NCI-H2081 (cell line): ENCODE results near the gene BRK1.
"Not testable (repeated sequence)": the region's sequence is repeated elsewhere in the genome, so short reads cannot be mapped to it uniquely, and the experiment has no call there.

Experiments
- DNase-seq, 2 experiments: peaks; one replicate each; lab custom pipeline; 2025; lab: John Stamatoyannopoulos, UW

The BRK1 gene

DNA sequence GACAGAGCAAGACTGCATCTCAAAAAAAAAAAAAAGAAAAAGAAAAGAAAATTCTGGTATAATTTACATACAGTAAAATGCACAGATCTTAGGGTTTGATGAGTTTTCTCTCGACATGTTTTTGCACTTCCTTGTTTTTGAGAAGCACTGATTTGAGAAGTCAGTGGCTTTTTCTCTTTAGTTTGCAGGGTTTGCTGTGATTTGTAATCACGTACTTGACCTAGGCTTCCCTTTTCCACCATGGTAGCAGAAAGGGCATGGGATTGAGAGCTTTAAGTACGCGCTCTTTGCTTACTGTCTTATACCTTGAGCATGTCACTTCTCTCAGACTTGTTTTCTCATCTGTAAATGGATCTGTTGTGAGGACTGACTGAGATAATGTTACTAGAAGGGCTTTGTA lies 30.2 kb downstream of the BRK1 start:
- DNase-seq: no peak

DNA sequence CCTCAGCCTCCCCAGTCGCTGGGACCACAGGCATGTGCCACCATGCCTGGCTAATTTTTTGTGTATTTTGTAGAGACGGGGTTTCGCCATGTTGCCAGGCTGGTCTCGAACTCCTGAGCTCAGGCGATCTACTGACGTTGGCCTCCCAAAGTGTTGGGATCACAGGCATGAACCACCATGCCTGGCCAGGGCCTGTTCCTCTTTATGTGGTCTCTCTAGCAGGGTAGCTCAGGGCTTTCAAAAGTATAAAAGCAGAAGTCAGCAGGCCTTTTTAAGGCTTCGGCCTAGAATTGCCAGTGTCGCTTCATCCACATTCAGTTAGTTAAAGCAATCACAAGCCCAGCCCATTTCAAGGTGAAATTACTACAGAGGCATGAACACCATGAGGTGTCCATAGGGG lies 33.8 kb downstream of the BRK1 start:
- DNase-seq: no peak

DNA sequence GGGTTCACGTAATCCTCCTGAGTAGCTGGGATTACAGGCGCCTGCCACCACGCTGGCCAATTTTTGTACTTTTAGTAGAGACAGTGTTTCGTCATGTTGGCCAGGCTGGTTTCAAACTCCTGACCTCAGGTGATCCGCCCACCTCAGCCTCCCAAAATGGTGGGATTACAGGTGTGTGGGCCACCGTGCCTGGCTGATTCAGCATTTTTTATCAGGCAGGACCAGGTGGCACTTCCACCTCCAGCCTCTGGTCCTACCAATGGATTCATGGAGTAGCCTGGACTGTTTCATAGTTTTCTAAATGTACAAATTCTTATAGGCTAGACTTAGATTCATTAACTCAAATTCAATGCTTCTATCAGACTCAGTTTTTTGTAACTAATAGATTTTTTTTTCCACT lies 35.5 kb downstream of the BRK1 start:
- no peak for DNase-seq

DNA sequence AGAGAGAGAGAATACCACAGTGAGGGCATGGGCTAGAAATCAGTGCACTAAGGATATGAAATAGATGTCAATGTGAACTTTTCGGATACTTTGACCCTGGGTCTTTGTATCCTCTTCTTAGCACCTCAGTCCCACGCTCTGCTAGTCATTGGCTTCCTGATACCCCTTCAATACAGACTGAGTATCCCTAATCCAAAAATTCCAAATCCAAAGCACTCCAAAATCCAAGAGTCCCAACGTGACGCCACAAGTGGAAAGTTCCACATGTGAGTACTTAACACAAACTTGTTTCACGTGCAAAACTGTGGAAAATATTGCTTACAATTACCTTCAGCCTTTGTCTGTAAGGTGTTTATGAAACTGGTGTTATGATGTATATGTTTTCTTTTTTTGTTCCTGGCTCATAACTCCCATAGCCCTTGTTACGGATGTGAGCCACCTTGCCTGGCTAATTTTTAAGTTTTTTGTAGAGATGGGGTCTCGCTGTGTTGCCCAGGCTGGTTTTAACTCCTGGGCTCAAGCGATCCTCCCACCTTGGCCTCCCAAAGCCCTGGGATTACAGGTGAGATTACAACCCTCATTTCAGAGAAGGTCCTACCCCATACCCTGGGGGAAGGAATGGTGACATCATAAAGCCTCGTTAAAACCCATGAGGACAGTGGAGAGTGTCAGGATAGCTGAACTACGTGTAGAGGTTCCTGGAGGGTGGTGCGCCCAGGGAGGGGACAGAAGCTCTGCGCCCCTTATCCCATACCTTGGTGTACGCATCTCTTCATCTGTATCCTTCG lies 39.1 kb downstream of the BRK1 start:
- no peak for DNase-seq

DNA sequence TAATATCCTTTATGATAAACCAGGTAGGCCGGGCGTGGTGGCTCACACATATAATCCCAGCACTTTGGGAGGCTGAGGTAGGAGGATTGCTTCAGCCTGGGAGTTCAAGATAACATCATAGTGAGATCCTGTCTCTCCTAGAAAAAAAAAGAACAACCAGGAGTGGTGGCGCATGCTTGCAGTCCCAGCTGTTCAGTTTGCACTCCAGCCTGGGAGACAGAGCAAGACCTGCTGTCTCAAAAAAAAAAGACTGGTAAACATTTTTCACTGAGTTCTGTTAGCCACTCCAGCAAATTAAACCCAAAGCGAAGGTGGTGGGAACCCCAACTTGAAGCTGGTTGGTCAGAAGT lies 39.6 kb downstream of the BRK1 start:
- no peak for DNase-seq

DNA sequence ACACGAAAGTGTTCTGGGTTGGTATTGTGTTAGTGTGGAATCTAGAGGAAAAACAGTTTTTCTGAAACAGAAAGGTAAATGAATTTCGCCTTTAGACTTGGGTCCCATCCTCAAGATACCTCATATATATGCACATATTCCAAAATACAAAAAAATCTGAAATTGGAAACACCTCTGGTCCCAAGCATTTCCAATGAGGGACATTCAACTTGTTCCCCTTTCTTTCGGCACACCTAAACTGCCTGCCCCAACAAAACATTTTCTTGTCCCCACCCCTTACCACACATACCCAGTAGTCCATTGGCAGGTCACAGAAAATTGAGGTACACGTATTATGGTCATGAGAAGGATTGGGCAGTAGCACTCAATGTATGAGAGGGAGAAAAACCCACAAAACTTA lies 40.2 kb downstream of the BRK1 start:
- no peak for DNase-seq

DNA sequence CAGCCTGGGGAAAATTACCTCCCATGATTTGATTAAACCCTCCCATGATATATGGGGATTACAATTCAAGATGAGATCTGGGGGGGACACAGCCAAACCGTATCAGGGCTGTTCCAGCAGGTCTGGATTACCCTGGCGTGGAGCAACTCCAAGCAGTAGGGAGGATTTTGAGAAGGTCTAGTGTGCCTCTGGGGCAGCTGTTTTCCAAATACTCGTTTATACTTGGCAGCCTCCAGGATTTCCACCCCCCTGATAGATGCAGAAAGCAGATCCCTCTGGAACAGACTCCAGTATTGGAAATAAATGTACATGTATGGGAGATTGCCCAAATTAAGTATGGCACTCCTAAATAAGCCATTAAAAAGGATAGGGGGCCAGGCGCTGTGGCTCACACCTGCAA lies 41.6 kb downstream of the BRK1 start:
- no peak for DNase-seq

DNA sequence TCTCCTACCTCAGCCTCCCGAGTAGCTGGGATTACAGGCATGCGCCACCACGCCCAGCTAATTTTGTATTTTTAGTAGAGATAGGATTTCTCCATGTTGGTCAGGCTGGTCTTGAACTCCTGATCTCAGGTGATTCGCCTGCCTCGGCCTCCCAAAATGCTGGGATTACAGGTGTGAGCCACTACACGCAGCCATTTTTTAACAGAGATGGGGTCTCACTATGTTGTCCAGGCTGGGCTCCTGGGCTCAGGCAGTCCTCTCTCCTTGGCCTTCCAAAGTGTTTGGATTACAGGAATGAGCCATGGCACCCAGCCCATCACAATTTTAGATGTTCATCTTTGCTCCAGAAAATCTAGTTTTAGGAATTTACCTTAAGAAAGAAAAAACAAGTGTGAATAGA lies 43.1 kb downstream of the BRK1 start:
- DNase-seq: not testable (repeated sequence)

DNA sequence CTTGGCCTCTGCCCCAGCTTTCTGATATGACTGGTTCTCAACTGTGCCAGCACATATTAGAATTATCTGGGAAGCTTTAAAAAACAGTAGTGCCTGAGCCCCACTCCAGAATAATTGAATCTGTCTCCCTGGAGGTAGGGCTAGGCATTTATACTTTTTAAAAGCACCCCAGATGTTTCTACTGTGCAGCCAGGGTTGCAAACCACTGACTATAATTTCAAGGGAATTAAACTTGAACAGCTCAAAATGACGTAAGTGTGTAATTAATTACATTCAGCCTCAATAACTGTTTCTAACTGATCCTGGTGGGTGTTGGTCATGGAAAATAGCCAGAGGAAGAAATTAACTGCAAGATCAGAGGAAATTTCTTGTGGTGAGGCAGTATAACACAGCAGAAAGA lies 44.9 kb downstream of the BRK1 start:
- DNase-seq: no peak

DNA sequence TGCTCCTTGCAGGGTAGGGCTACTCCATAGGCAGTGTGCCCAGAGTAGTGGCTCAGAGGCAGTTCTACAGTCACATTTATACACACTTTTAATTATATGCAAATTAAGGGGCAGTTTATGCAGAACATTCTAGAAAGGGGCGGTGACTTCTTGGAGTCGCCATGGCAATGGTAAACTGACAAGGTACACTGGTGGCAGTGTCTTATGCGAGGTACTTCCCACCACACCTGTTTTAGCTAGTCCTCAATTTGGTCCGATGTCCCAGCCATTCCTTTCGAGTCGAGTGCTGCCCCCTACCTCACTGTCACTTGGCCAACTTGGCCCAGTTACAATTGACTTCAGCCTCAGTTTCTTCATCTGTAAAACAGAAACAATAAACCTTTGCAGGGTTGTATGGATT lies 45.5 kb downstream of the BRK1 start:
- DNase-seq: no peak

DNA sequence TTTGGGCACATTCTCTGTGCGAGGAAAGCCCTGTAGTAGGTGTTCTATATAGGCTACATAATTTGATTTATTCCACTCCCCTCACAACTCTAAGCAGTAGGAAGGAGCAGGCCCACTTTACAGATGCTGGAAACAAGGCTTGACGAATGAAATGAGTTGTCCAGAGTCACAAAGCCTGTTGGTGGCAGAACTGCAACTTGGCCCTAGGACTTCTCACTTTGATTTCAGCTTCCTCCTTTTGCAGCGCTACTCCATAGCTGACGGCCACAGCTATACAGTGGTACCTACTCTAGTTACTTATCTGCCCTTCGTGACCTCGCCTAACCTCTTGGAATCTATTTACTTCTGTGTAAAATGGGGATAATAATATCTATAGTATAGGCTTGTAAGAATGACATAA lies 46.7 kb downstream of the BRK1 start:
- DNase-seq: no peak

DNA sequence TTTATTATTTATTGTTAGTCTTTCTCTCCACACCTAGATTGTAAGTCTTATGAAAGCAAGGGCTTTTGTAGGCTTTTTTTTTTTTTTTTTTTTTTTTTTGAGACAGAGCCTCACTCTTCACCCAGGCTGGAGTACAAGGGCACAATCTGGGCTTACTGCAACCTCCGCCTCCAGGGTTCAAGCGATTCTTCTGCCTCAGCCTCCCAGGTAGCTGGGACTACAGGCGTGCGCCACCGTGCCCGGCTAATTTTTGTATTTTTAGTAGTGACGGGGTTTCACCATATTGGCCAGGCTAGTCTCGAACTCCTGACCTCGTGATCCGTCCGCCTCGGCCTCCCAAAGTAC lies 48.7 kb downstream of the BRK1 start:
- not testable (repeated sequence) for DNase-seq

DNA sequence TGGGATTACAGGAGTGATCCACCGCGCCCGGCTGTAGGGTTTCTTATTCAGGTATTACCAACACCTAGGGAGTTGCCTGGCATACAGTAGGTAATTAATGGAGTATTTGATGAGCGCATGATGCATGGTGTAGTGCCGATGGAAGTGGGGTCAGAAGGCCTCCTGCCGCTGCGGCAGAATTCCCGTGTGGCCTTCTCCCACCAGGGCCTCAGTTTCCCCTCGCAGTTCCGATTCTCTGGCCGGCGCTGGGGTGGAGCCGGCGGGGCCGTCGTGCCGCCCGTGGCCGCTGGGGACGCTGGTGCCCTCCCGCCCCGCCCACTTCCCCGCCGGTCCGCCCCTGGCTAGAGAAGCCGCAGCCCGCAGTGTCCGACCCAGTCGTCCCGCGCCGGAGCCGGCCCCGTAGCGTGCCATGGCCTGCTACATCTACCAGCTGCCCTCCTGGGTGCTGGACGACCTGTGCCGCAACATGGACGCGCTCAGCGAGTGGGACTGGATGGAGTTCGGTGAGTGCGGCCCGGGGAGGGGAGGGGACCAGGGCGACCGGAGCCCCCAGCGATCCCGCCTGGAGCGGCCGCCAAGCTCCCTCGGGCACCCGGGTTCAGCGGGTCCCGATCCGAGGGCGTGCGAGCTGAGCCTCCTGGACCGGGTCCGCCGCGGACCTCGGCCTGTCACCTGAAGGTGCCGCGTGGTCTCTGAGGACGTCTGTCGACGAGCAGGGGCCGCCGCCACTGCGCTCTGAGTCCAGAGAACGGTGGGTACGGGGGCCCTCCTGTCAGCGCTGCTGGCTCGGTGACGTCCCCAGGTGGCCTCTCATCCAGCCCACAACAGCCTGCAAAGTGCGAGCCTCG lies 49.3 kb downstream of the BRK1 start, which contains the start of gene IRAK2:
IRAK2 (plus strand) TSS at position 374 of the 848 bp plus-strand sequence; CDS start at position 410, 36 bp downstream.
- DNase-seq: no peak

DNA sequence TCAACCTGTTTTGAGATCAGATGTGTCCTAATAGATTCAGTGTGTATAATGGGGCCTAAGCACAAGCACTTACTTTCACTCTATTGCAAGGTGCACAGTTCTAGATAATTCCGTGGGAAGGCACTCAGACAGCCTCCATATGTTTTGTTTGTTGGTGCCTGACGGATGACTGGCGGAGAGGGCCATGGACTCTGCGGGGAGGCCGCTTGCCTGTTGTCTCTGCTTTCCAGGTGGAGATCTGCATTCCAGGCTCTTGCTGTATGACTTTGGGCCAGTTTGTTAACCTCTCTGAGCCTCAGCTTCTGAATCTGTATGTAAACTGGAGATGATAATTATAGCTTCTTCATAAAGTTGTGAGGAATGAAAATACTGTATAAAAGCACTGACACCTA lies 50.7 kb downstream of the BRK1 start:
- DNase-seq: no peak

DNA sequence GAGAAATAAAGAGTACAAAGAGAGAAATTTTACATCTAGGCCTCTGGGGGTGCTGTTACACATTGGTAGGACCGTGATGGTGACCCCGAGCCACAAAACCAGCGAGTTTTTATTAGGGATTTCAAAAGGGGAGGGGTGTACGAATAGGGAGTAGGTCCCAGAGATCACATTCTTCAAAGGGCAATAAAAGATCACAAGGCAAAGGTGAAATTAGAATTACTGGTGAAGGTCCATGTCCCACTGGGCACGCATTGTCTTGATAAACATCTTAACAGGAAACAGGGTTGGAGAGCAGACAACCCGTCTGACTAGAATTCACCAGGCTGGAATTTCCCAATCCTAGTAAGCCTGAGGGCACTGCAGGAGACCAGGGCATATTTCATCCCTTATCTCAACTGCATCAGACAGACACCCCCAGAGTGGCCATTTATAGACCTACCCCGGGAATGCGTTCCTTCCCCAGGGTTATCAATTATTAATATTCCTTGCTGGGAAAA lies 53.6 kb downstream of the BRK1 start:
- no peak for DNase-seq

DNA sequence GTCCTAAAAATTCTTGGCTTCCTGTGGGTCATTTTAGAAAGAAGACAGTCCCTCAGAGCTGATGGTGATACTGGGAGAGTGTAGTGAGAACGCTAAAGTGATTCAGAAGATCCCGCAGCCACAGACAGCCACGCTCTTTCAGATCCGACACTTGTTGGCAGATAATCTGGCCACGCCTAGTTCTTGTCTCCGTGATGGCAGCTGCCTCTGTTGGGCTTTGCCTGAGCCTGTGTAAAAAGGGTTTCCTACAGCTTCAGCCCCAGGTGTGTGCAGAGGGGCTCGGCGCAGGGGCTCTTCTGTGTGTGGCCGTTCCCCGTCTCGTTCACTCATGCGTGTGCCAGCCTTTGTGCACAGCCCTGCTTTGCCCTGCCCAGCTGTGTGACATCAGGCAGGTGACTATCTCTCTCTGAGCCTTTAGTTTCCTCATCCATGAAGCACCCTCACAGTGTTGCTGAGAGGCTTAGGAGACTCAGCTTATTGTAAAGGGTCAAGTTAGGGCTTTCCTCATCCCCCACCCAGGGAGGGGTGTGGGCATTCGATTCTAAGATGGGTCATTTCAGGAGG lies 55.5 kb downstream of the BRK1 start:
- no peak for DNase-seq

DNA sequence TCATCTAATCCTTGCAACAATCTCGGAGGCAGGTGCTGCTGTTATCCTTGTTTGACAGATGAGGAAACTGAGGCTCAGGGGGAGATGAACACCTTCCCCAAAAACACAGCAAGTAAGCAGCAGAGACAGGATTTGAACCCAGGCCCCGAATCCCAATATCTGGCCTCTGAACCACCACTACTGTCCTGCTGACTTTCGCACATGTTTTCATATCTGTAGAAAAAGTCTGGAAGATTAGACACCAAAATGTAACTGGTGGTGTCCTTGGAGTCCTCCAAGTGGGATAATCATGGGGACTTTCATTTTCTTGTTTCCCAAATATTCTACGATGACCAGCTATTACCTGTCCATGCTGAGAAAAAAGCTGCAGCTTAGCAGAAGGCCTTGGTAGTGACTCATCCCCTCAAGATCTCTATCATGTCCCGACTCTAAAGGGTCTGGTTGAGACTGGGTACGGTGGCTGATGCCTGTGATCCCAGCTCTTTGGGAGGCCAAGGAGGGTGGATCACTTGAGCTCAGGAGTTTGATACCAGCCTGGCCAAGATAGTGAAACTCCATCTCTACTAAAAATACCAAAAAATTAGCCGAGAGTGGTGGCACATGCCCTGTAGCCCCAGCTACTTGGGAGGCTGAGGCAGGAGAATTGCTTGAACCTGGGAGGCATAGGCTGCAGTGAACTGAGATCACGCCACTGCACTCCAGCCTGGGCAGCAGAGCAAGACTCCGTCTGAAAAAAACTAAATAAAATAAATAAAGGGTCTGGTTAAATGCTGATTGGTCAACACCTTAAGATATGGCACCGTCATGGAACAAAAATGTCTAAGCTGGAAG lies 57.8 kb downstream of the BRK1 start:
- no peak for DNase-seq

DNA sequence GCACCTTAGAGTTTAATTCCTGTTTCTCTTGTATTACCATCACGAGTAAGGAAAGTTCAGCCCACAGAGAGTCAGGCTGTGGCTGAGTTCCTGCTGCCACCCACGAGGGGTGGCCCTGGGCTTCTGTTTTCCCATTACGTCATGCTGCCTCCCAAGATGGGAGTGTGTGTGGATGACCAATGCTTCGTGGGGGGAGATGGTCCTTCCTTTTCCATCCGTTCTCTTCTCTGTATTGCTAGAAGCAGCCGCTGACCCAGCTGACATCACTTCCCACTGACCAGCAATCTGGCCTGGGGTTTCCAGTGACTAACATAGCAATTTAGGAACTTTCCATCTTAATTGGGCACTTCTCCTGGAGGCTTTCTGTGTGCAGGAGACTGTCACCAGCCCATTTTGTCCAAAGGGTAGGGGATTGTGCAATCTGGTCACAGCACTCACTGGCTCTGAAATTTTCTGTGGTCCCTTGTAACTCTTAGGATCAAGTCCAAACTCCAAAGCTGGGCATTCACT lies 58.5 kb downstream of the BRK1 start:
- DNase-seq: no peak

DNA sequence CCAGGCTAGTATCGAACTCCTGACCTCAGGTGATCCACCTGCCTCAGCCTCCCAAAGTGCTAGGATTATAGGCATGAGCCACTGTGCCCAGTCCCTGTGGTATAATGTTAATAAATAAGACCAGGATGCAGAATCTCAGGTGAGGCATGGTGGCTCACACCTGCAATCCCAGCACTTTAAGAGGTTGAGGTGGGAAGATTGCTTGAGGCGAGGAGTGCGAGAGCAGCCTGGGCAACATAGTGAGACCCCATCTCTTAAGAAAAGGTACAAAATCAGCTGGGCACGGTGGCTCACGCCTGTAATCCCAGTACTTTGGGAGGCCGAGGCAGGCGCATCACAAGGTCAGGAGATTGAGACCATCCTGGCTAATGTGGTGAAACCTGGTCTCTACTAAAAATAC lies 59.9 kb downstream of the BRK1 start:
- DNase-seq: not testable (repeated sequence)

DNA sequence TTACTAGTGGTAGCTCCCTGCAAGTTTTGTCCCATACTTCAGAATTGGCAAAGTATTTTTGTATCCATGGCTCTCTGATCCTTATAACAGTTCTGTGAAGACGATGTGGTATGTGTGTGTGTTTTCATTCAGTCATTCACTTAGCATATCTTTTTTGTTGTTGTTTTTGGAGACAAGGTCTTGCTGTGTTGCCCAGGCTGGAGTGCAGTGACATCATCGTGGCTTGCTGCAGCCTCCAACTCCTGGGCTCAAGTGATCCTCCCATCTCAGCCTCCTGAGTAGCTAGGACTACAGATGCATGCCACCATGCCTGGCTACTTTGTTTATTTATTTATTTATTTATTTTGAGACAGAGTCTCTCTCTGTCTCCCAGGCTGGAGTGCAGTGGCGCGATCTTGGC lies 60.7 kb downstream of the BRK1 start:
- DNase-seq: not testable (repeated sequence)
